Mesendoderm (in vitro differentiated cells): Measurements from ENCODE around the gene IFFO2.

Experiments
- DNase-seq: peaks from one replicate; pipeline ENCODE4 v3.0.0; 2013
- H2AK5ac ChIP-seq: 2 replicates; pipeline ENCODE4 v1.6.1; 2013; ENCODE audit warnings: low read length, inconsistent platforms
- H2BK120ac ChIP-seq: 2 replicates; pipeline ENCODE4 v1.6.1; 2013; ENCODE audit warnings: low read depth, mild to moderate bottlenecking, low read length, moderate library complexity, mixed read lengths
- H2BK15ac ChIP-seq: replicated peaks from 2 replicates; pipeline ENCODE4 v1.6.1; 2013; ENCODE audit warnings: low read depth, mild to moderate bottlenecking, moderate library complexity
- H2BK5ac ChIP-seq: 2 replicates; pipeline ENCODE4 v1.6.1; 2013; ENCODE audit warnings: low read length, inconsistent platforms
- H3K18ac ChIP-seq: 2 replicates; pipeline ENCODE4 v1.6.1; 2013; ENCODE audit warnings: mild to moderate bottlenecking, low read length, mixed read lengths
- H3K23ac ChIP-seq: one replicate; pipeline ENCODE4 v1.6.1; 2013; ENCODE audit warnings: low read length
- H3K27ac ChIP-seq: 2 replicates; pipeline ENCODE4 v1.5.1; 2013; ENCODE audit warnings: low read depth, mild to moderate bottlenecking, inconsistent platforms, low read length, moderate library complexity
- H3K27me3 ChIP-seq: 2 replicates; pipeline ENCODE4 v1.6.1; 2013; ENCODE audit warnings: low read length, control low read depth, mild to moderate bottlenecking, inconsistent platforms; ENCODE audit not compliant: insufficient read depth, poor library complexity
- H3K36me3 ChIP-seq: 2 replicates; pipeline ENCODE4 v1.6.1; 2013; ENCODE audit warnings: low read length, inconsistent platforms; ENCODE audit not compliant: control insufficient read depth, insufficient read depth
- H3K4ac ChIP-seq: one replicate; pipeline ENCODE4 v1.6.1; 2013; ENCODE audit warnings: low read depth, mild to moderate bottlenecking, low read length, moderate library complexity
- H3K4me1 ChIP-seq: 2 replicates; pipeline ENCODE4 v1.6.1; 2013; ENCODE audit warnings: low read depth, low read length, inconsistent platforms; ENCODE audit not compliant: control insufficient read depth
- H3K4me2 ChIP-seq: 2 replicates; pipeline ENCODE4 v1.6.1; 2013; ENCODE audit warnings: low read length
- H3K4me3 ChIP-seq: 2 replicates; pipeline ENCODE4 v1.5.1; 2013; ENCODE audit warnings: mild to moderate bottlenecking, low read length
- H3K56ac ChIP-seq: one replicate; pipeline ENCODE4 v1.6.1; 2013; ENCODE audit warnings: low read length
- H3K79me1 ChIP-seq: 2 replicates; pipeline ENCODE4 v1.6.1; 2013; ENCODE audit warnings: low read length, inconsistent platforms
- H3K79me2 ChIP-seq: 2 replicates; pipeline ENCODE4 v1.6.1; 2013; ENCODE audit warnings: mild to moderate bottlenecking, low read length; ENCODE audit not compliant: control insufficient read depth, insufficient read depth
- H3K9ac ChIP-seq: 2 replicates; pipeline ENCODE4 v1.6.1; 2013; ENCODE audit warnings: low read length, inconsistent platforms
- H4K5ac ChIP-seq: one replicate; pipeline ENCODE4 v1.6.1; 2013; ENCODE audit warnings: low read length
- H4K8ac ChIP-seq: one replicate; pipeline ENCODE4 v1.6.1; 2013; ENCODE audit warnings: low read depth, mild to moderate bottlenecking, control low read depth, low read length, moderate library complexity
- WGBS: extraction: QIAGEN DNeasy Blood & Tissue Kit; methylation state at CpG from one replicate; pipeline ENCODE4 v1.1.7; 2013; ENCODE audit warnings: low lambda C conversion rate, missing lambda C conversion rate; ENCODE audit not compliant: insufficient coverage; ENCODE audit errors: extremely low coverage; 5-methylcytosine and 5-hydroxymethylcytosine counted together

The IFFO2 gene

GRCh38 chr1:18878538-18879214 lies 77.8 kb downstream of the IFFO2 start:
- Histone ChIP-seq H3K23ac (no peak overlapping the region), H3K79me2 (no peaks in the 10 kb centered on the region), H4K5ac (no peak overlapping the region), H3K36me3 (no peaks in the 10 kb centered on the region), H3K4me2 (no peak overlapping the region), H3K79me1 (no peaks in the 10 kb centered on the region), H2BK15ac (no peak overlapping the region), H3K56ac (no peak overlapping the region), H3K27ac (no peak overlapping the region), H3K4me3 (no peak overlapping the region), H3K27me3 (no peaks in the 10 kb centered on the region), H2BK120ac (no peak overlapping the region), H2AK5ac (no peak overlapping the region), H3K4ac (no peak overlapping the region), H4K8ac (no peak overlapping the region), H3K18ac (no peak overlapping the region), H2BK5ac (no peak overlapping the region), H3K4me1 (no peaks in the 10 kb centered on the region), H3K9ac (no peak overlapping the region)
- no peak for DNase-seq
- WGBS: no CpG with 5 or more reads among the region's 12 CpGs

DNA sequence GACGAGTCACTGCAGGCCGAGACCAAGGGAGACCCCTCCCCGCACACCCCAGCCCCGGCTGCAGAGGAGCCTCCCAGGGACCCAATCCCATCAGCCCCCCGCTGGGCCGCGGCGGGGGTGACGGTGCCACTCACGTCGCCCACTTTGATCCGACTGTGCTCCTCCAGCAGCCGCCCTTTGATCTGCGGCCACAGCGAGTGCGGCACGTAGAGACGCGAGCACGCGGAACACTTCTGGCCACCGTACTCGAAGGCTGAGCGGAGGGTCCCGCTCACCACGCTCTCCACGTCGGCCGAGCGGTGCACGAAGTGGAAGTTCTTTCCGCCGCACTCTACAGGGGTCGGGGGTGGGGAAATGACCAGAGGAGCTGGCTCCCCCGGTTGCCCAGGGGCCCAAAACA lies 79.2 kb downstream of the IFFO2 start:
- no CpG with 5 or more reads among the region's 35 CpGs for WGBS
- Histone ChIP-seq H2BK120ac (no peak overlapping the region), H3K27ac (no peak overlapping the region), H3K18ac (no peak overlapping the region), H3K56ac (no peak overlapping the region), H3K4me2 (no peak overlapping the region), H2BK5ac (no peak overlapping the region), H3K9ac (no peak overlapping the region), H2BK15ac (no peak overlapping the region), H3K79me2 (no peaks in the 10 kb centered on the region), H4K5ac (no peak overlapping the region), H3K4me1 (no peaks in the 10 kb centered on the region), H2AK5ac (no peak overlapping the region), H3K79me1 (no peaks in the 10 kb centered on the region), H3K23ac (no peak overlapping the region), H4K8ac (no peak overlapping the region), H3K4me3 (no peak overlapping the region), H3K4ac (no peak overlapping the region), H3K27me3 (no peaks in the 10 kb centered on the region), H3K36me3 (no peaks in the 10 kb centered on the region)
- no peak for DNase-seq

DNA sequence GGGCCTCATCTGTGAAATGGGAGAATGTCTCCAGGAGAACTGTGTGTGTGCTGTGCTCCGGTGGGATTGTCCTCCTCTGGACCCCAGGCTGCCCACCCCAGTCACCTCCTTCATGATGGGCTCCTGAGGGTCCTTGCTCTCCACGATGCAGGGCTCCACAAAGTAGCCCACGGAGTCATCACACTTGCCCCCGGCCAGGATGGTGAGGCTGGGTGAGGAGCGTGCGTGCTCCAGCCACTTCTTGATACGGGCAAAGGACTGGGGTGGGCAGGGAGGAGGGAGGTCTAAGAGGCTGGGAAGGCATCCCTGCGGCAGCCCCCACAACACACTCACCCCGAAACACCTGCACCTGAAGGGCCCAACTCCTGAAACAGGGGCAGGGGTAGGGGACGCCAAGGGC lies 80.3 kb downstream of the IFFO2 start:
- H3K79me2 ChIP-seq: no peaks in the 10 kb centered on the region
- no peak overlapping the region for H2BK5ac ChIP-seq
- H2AK5ac ChIP-seq: no peak overlapping the region
- H2BK15ac ChIP-seq: no peak overlapping the region
- no peak overlapping the region for H4K8ac ChIP-seq
- WGBS: no CpG with 5 or more reads among the region's 10 CpGs
- H3K18ac ChIP-seq: no peak overlapping the region
- H3K27ac ChIP-seq: no peak overlapping the region
- no peak overlapping the region for H3K4ac ChIP-seq
- no peak overlapping the region for H3K56ac ChIP-seq
- no peak overlapping the region for H3K23ac ChIP-seq
- H3K4me3 ChIP-seq: no peak overlapping the region
- H3K4me1 ChIP-seq: no peaks in the 10 kb centered on the region
- no peaks in the 10 kb centered on the region for H3K79me1 ChIP-seq
- H2BK120ac ChIP-seq: no peak overlapping the region
- no peaks in the 10 kb centered on the region for H3K36me3 ChIP-seq
- no peak for DNase-seq
- no peaks in the 10 kb centered on the region for H3K27me3 ChIP-seq
- no peak overlapping the region for H3K4me2 ChIP-seq
- H4K5ac ChIP-seq: no peak overlapping the region
- no peak overlapping the region for H3K9ac ChIP-seq

DNA sequence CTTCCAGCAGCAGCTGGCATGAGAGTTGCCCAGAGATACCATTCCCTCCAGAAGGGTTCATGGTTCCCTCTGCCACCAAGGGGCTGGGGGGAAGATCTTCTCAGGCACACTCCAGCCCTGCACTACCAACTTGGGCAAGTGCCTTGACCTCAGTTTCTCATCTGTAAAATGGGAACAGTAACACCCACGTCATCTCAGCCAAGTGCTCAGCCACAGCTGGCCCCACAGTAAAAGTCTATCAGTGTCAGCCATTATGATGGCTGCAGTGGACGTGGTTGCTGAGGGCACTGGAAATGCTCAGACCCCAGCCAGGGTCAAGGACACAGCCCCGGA lies 80.7 kb downstream of the IFFO2 start:
- no peak for DNase-seq
- Histone ChIP-seq H4K8ac (no peak overlapping the region), H2BK120ac (no peak overlapping the region), H3K18ac (no peak overlapping the region), H3K36me3 (no peaks in the 10 kb centered on the region), H3K9ac (no peak overlapping the region), H3K23ac (no peak overlapping the region), H3K27ac (no peak overlapping the region), H3K56ac (no peak overlapping the region), H4K5ac (no peak overlapping the region), H2BK15ac (no peak overlapping the region), H3K4me2 (no peak overlapping the region), H2AK5ac (no peak overlapping the region), H3K4me3 (no peak overlapping the region), H3K4me1 (no peaks in the 10 kb centered on the region), H3K79me1 (no peaks in the 10 kb centered on the region), H3K79me2 (no peaks in the 10 kb centered on the region), H3K27me3 (no peaks in the 10 kb centered on the region), H3K4ac (no peak overlapping the region), H2BK5ac (no peak overlapping the region)
- no CpG with 5 or more reads among the region's 3 CpGs for WGBS

DNA sequence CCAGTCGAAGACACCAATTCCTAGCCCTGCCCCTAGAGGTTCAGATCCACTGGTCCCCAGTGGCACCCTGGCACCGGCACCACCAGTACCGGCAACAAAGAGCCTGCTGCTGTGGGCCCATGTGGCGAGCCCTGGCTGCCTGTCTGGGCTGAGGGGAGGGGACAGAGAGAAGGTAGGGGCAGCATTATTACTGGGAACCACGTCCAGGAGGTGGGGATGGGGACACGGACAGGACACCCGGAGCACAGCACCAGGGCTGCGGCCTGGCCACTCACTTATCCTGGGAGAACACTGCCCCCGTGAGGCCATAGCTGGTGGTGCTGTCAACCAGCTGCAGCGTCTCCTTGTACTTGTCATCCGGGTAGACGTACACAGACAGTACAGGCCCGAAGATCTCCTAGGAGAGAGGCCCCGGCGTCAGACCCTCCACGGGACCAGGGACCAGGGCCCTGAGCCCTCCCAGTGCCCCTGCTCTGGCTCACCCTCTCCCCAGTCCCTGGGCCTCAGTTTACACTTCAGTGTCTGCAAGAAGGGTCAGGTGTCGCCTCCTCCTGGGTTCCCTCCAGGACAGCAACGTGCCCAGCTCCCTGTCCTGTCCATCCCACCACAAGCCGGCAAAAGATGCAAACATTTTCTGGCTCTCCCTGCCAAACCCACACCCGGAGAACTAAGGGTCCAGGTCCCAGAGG lies 81.2 kb downstream of the IFFO2 start:
- H3K23ac ChIP-seq: no peak overlapping the region

DNA sequence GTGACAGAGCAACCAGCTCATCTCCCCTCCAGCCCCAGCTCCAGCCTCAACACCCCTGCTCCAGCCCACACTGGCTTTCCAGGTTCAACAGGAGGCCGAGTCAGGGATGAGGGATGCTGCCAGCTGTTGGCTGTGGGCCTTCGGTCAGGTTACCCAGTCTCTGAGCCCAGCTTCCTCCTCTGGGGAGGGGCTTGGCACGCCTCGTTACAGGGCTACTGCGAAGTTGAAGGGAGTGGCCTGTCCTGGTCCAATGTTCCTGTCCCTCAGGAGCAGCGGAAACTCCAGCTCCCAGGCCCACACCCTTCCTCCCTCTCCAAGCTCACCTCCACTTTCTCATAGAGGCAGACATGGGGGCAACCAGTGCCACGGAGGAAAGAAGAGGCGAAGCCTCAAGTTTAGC lies 81.9 kb downstream of the IFFO2 start:
- Histone ChIP-seq H3K4me3 (no peak overlapping the region), H2BK5ac (no peak overlapping the region), H2BK120ac (no peak overlapping the region), H3K56ac (no peak overlapping the region), H3K4me1 (no peaks in the 10 kb centered on the region), H3K23ac (no peak overlapping the region), H3K27me3 (no peaks in the 10 kb centered on the region), H2BK15ac (no peak overlapping the region), H3K9ac (no peak overlapping the region), H3K79me1 (no peaks in the 10 kb centered on the region), H3K79me2 (no peaks in the 10 kb centered on the region), H3K27ac (no peak overlapping the region), H3K4ac (no peak overlapping the region), H3K18ac (no peak overlapping the region), H2AK5ac (no peak overlapping the region), H3K36me3 (no peaks in the 10 kb centered on the region), H4K8ac (no peak overlapping the region), H3K4me2 (no peak overlapping the region), H4K5ac (no peak overlapping the region)
- no peak for DNase-seq
- WGBS: no CpG with 5 or more reads among the region's 8 CpGs

More for the DNA sequence above, 81.2 kb downstream of the IFFO2 start:
- no peak overlapping the region for H3K4me3 ChIP-seq
- H3K79me2 ChIP-seq: no peaks in the 10 kb centered on the region
- no peaks in the 10 kb centered on the region for H3K27me3 ChIP-seq
- no peak overlapping the region for H3K27ac ChIP-seq
- H3K4ac ChIP-seq: no peak overlapping the region
- H2BK15ac ChIP-seq: no peak overlapping the region
- H3K9ac ChIP-seq: no peak overlapping the region
- no peak overlapping the region for H2BK5ac ChIP-seq
- no peak overlapping the region for H2BK120ac ChIP-seq
- no peak overlapping the region for H3K18ac ChIP-seq
- WGBS: no CpG with 5 or more reads among the region's 20 CpGs
- H3K36me3 ChIP-seq: no peaks in the 10 kb centered on the region
- no peak overlapping the region for H4K8ac ChIP-seq
- no peak overlapping the region for H2AK5ac ChIP-seq
- H4K5ac ChIP-seq: no peak overlapping the region
- no peak overlapping the region for H3K4me2 ChIP-seq
- no peaks in the 10 kb centered on the region for H3K4me1 ChIP-seq
- no peaks in the 10 kb centered on the region for H3K79me1 ChIP-seq
- H3K56ac ChIP-seq: no peak overlapping the region
- DNase-seq: peak; percentile 91
